Measurements from ENCODE around the gene RAB4B. TPM values are rescaled to one million over a fixed set of nuclear protein-coding genes. Genes with fewer than 3 reads are reported as not detected.

RAB4B gene
- total RNA-seq, 1 experiment from 2014 or later, result 9.1 TPM

DNA sequence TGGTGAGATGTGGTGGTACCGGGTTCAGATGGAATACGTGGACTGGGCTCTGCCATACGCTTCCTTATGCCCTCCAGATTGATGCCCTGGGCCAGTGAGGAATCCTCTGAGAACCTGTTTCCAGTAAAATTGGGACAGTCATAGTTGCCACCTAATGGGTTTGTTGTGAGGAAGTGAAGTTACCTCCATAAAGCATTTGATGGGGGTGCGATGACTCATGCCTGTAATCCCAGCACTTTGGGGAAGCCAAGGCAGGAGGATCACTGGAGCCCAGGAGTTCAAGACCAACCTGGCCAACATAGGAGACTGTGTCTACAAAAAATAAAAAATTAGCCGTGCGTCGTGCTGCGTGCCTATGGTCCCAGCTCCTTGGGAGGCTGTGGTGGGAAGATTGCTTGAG lies 22.3 kb upstream of the RAB4B start:
- intact Hi-C loops (cut with micrococcal nuclease; ENCODE audit: unreplicated experiment), result no loop called here
- Histone ChIP-seq H3K4me1 (ENCODE audit: insufficient read depth, low read length, poor library complexity, severe bottlenecking) (peaks cover 3% of the 10 kb centered on the region), H3K27ac (ENCODE audit: low read depth, low read length, poor library complexity, severe bottlenecking) (no peak overlapping the region), H3K4me3 (ENCODE audit: low read depth, low read length, poor library complexity, severe bottlenecking) (no peak overlapping the region), H3K36me3 (ENCODE audit: insufficient read depth, low read length, poor library complexity, severe bottlenecking) (peaks cover 54% of the 10 kb centered on the region), H3K9me3 (ENCODE audit: low read depth, low read length, poor library complexity, severe bottlenecking) (no peaks in the 10 kb centered on the region), H3K27me3 (replicated peaks; ENCODE audit: insufficient read depth, low read depth, low read length, poor library complexity) (no peaks in the 10 kb centered on the region)
- POLR2A ChIA-PET (ENCODE audit: low non-redundant PET), result interaction anchor here (0.8 kb wide), 1 partner anchor 22 kb away, joined by 3 read pairs; the partner anchor contains the start of gene RAB4B
- no peak for DNase-seq (ENCODE audit: low spot score)
- CTCF ChIA-PET, result no interaction called here
- BruUV-seq (replicated peaks), result no TSS peak
- no peak for TF ChIP-seq EZH2 (IDR thresholded peaks at IDR 0.05; ENCODE audit: borderline replicate concordance, low read depth, low read length, poor library complexity, severe bottlenecking)
- TF ChIP-seq, protein P1, sequence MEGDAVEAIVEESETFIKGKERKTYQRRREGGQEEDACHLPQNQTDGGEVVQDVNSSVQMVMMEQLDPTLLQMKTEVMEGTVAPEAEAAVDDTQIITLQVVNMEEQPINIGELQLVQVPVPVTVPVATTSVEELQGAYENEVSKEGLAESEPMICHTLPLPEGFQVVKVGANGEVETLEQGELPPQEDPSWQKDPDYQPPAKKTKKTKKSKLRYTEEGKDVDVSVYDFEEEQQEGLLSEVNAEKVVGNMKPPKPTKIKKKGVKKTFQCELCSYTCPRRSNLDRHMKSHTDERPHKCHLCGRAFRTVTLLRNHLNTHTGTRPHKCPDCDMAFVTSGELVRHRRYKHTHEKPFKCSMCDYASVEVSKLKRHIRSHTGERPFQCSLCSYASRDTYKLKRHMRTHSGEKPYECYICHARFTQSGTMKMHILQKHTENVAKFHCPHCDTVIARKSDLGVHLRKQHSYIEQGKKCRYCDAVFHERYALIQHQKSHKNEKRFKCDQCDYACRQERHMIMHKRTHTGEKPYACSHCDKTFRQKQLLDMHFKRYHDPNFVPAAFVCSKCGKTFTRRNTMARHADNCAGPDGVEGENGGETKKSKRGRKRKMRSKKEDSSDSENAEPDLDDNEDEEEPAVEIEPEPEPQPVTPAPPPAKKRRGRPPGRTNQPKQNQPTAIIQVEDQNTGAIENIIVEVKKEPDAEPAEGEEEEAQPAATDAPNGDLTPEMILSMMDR (conservative IDR thresholded peaks at IDR 0.05; ENCODE audit: low read depth, low read length), result no peak

DNA sequence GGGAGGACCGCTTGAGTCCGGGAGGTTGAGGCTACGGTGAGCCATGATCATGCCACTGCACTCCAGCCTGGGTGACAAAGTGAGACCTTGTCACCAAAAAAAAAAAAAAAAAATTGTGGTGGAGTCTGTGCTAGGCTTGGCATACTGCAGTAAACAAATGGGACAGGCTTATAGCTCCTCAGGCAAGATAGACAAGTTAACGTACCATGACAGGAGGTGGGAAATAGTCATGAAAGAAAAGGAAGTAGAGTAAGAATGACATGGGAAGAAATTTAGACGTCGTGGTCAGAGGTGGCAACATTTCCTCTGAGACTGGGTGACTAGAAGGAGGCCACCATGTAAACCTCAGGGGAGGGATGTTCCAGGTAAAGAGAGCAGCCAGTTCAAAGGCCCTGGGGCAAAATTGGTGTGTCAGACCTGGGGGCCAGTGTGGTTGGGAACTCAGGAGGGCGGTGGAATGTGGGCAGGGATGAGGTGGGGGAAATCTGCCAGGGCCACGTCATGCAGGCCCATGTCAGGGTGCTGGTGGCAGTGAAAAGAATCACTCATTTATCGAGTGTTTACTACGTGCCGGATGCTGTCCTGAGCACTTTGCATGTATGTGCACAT lies 21.4 kb upstream of the RAB4B start:
- no peak for DNase-seq (ENCODE audit: low spot score)
- intact Hi-C loops (cut with micrococcal nuclease; ENCODE audit: unreplicated experiment), result no loop called here
- no peak for TF ChIP-seq EZH2 (IDR thresholded peaks at IDR 0.05; ENCODE audit: borderline replicate concordance, low read depth, low read length, poor library complexity, severe bottlenecking)
- TF ChIP-seq, protein P1 (conservative IDR thresholded peaks at IDR 0.05; ENCODE audit: low read depth, low read length), result no peak
- H3K36me3 ChIP-seq (ENCODE audit: insufficient read depth, low read length, poor library complexity, severe bottlenecking), result peaks cover 62% of the 10 kb centered on the region
- no peaks in the 10 kb centered on the region for H3K9me3 ChIP-seq (ENCODE audit: low read depth, low read length, poor library complexity, severe bottlenecking)
- ChIA-PET POLR2A (ENCODE audit: low non-redundant PET) (interaction anchor here (0.6 to 0.8 kb wide), 2 partner anchors 21 to 683 kb away, joined by 3 to 6 read pairs; partner anchors contain the start of gene RAB4B), CTCF (no interaction called here)
- H3K4me1 ChIP-seq (ENCODE audit: insufficient read depth, low read length, poor library complexity, severe bottlenecking), result peaks cover 3% of the 10 kb centered on the region
- H3K27ac ChIP-seq (ENCODE audit: low read depth, low read length, poor library complexity, severe bottlenecking), result no peak overlapping the region
- no peaks in the 10 kb centered on the region for H3K27me3 ChIP-seq (replicated peaks; ENCODE audit: insufficient read depth, low read depth, low read length, poor library complexity)
- H3K4me3 ChIP-seq (ENCODE audit: low read depth, low read length, poor library complexity, severe bottlenecking), result no peak overlapping the region
- no TSS peak for BruUV-seq (replicated peaks)

DNA sequence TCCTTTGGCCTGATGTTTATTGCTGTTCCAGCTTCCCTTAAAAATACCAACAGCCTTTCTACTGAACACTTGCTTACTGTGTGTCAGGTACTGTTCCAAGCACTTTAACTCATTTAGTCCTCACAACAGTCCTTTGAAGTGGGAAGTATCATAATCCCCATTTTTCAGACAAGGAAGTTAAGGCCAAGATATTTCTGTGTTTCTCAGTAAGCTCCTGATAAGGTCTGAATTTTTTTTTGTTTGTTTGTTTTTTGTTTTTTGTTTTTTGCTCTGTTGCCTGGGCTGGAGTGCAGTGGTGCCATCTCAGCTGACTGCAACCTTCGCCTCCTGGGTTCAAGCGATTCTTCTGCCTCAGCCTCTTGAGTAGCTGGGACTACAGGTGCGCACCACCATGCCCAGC lies 19.6 kb upstream of the RAB4B start:
- Histone ChIP-seq H3K4me3 (ENCODE audit: low read depth, low read length, poor library complexity, severe bottlenecking) (no peak overlapping the region), H3K4me1 (ENCODE audit: insufficient read depth, low read length, poor library complexity, severe bottlenecking) (peaks cover 3% of the 10 kb centered on the region), H3K9me3 (ENCODE audit: low read depth, low read length, poor library complexity, severe bottlenecking) (no peaks in the 10 kb centered on the region), H3K36me3 (ENCODE audit: insufficient read depth, low read length, poor library complexity, severe bottlenecking) (peaks cover 78% of the 10 kb centered on the region), H3K27ac (ENCODE audit: low read depth, low read length, poor library complexity, severe bottlenecking) (no peak overlapping the region), H3K27me3 (replicated peaks; ENCODE audit: insufficient read depth, low read depth, low read length, poor library complexity) (no peaks in the 10 kb centered on the region)
- DNase-seq (ENCODE audit: low spot score), result no peak
- ChIA-PET POLR2A (ENCODE audit: low non-redundant PET) (interaction anchor here (0.6 kb wide), 1 partner anchor 19 kb away, joined by 3 read pairs; no protein-coding TSS in a partner anchor), CTCF (no interaction called here)
- intact Hi-C loops (cut with micrococcal nuclease; ENCODE audit: unreplicated experiment), result no loop called here
- TF ChIP-seq, protein P1 (conservative IDR thresholded peaks at IDR 0.05; ENCODE audit: low read depth, low read length), result no peak
- TF ChIP-seq EZH2 (IDR thresholded peaks at IDR 0.05; ENCODE audit: borderline replicate concordance, low read depth, low read length, poor library complexity, severe bottlenecking), result no peak
- BruUV-seq (replicated peaks), result no TSS peak
